Choroid plexus epithelial cell (primary cell): Measurements from ENCODE around the gene C12orf57.

Experiments
- DNase-seq: peaks from one replicate; pipeline ENCODE4 v3.0.0-alpha.2; 2010; ENCODE audit warnings: low read depth
- H3K4me3 ChIP-seq: 2 replicates; pipeline ENCODE4 v1.5.1; 2011; ENCODE audit warnings: low read depth, mild to moderate bottlenecking, control low read depth, low read length, moderate library complexity
- CTCF ChIP-seq: conservative IDR thresholded peaks from 2 replicates; pipeline ENCODE4 v1.5.1; 2011; ENCODE audit warnings: low read depth, mild to moderate bottlenecking, control low read depth, inconsistent platforms, low read length, moderate library complexity

The C12orf57 gene

GRCh38 chr12:6979453-6979852 is 35.6 kb downstream of the C12orf57 start:
- no peak for TF ChIP-seq CTCF
- H3K4me3 ChIP-seq = no peak overlapping the region
- DNase-seq = no peak

GRCh38 chr12:6980075-6980474 is 36.3 kb downstream of the C12orf57 start:
- TF ChIP-seq CTCF = no peak
- DNase-seq = no peak

GRCh38 chr12:6980740-6981139 is 36.9 kb downstream of the C12orf57 start:
- DNase-seq = no peak
- no peak for TF ChIP-seq CTCF
- H3K4me3 ChIP-seq = no peak overlapping the region

More at GRCh38 chr12:6980075-6980474, 36.3 kb downstream of the C12orf57 start:
- H3K4me3 ChIP-seq = no peak overlapping the region

GRCh38 chr12:6981152-6982052 is 37.6 kb downstream of the C12orf57 start:
- no peak for TF ChIP-seq CTCF
- no peak overlapping the region for H3K4me3 ChIP-seq
- DNase-seq = no peak

- TF ChIP-seq CTCF = no peak
- no peak overlapping the region for H3K4me3 ChIP-seq
- DNase-seq = no peak
Observed at GRCh38 chr12:6982532-6982931, 38.7 kb downstream of the C12orf57 start.

- DNase-seq = no peak
- no peak for TF ChIP-seq CTCF
- H3K4me3 ChIP-seq = no peak overlapping the region
Observed at GRCh38 chr12:6987956-6988553, 44.2 kb downstream of the C12orf57 start.
